ENCODE results near the gene C1orf94.
"Not testable (repeated sequence)": the region's sequence is repeated elsewhere in the genome, so short reads cannot be mapped to it uniquely, and the experiment has no call there.

Gene C1orf94

GRCh38 chr1:34164771-34165391 lies 11.8 kb upstream of the C1orf94 start, which contains the start of gene CSMD2:
Gene CSMD2, minus strand, starts transcription at chr1:34165230. Its CDS starts 133 bp downstream, at chr1:34165097.
- no peak for DNase-seq (ENCODE audit: low spot score)

- DNase-seq (ENCODE audit: low spot score) = no peak
Observed at GRCh38 chr1:34165422-34165921, 11.2 kb upstream of the C1orf94 start.

- DNase-seq (ENCODE audit: low spot score) = no peak
Observed at GRCh38 chr1:34166191-34166624, 10.5 kb upstream of the C1orf94 start.

- DNase-seq (ENCODE audit: low spot score) = no peak
Observed at GRCh38 chr1:34166625-34167361, 9.9 kb upstream of the C1orf94 start.

- no peak for DNase-seq (ENCODE audit: low spot score)
Observed at GRCh38 chr1:34167389-34167788, 9.3 kb upstream of the C1orf94 start.

- no peak for DNase-seq (ENCODE audit: low spot score)
Observed at GRCh38 chr1:34175744-34176143, 963 bp upstream of the C1orf94 start.

GRCh38 chr1:34178072-34178471 lies 1.4 kb downstream of the C1orf94 start:
- DNase-seq (ENCODE audit: low spot score) = no peak

- DNase-seq (ENCODE audit: low spot score) = not testable (repeated sequence)
Observed at GRCh38 chr1:34183381-34183780, 6.7 kb downstream of the C1orf94 start.

GRCh38 chr1:34186741-34187494 lies 10.2 kb downstream of the C1orf94 start:
- no peak for DNase-seq (ENCODE audit: low spot score)

- DNase-seq (ENCODE audit: low spot score) = no peak
Observed at GRCh38 chr1:34188418-34188817, 11.7 kb downstream of the C1orf94 start.

GRCh38 chr1:34188985-34189384 lies 12.3 kb downstream of the C1orf94 start:
- DNase-seq (ENCODE audit: low spot score) = no peak

GRCh38 chr1:34190692-34191091 lies 14.0 kb downstream of the C1orf94 start:
- DNase-seq (ENCODE audit: low spot score) = no peak

GRCh38 chr1:34192621-34193020 lies 15.9 kb downstream of the C1orf94 start:
- DNase-seq (ENCODE audit: low spot score) = no peak

- DNase-seq (ENCODE audit: low spot score) = no peak
Observed at GRCh38 chr1:34199927-34200326, 23.2 kb downstream of the C1orf94 start.

GRCh38 chr1:34212673-34213072 lies 36.0 kb downstream of the C1orf94 start:
- DNase-seq (ENCODE audit: low spot score) = no peak

GRCh38 chr1:34213956-34214355 lies 37.2 kb downstream of the C1orf94 start:
- DNase-seq (ENCODE audit: low spot score) = no peak

GRCh38 chr1:34231441-34231840 lies 54.7 kb downstream of the C1orf94 start:
- DNase-seq (ENCODE audit: low spot score) = no peak

GRCh38 chr1:34235594-34235993 lies 58.9 kb downstream of the C1orf94 start:
- no peak for DNase-seq (ENCODE audit: low spot score)

GRCh38 chr1:34236089-34236488 lies 59.4 kb downstream of the C1orf94 start:
- DNase-seq (ENCODE audit: low spot score) = no peak

GRCh38 chr1:34237151-34237815 lies 60.6 kb downstream of the C1orf94 start:
- no peak for DNase-seq (ENCODE audit: low spot score)

- no peak for DNase-seq (ENCODE audit: low spot score)
Observed at GRCh38 chr1:34245967-34246366, 69.3 kb downstream of the C1orf94 start.

GRCh38 chr1:34250342-34250741 lies 73.6 kb downstream of the C1orf94 start:
- DNase-seq (ENCODE audit: low spot score) = no peak
